ENCODE data around the gene RGS7.
A peak's percentile ranks its signal among the peaks of the same experiment; 100 is the strongest.

Gene RGS7

GRCh38 chr1:241323514-241324195, 33.4 kb downstream of the RGS7 start:
- DNase-seq (ENCODE audit: low read depth, low spot score) = peak; percentile 50
- H3K4me3 ChIP-seq (ENCODE audit: low read depth, low read length) = no peak overlapping the region
- in situ Hi-C loops (cut with HindIII; ENCODE audit: low sequenced_read_pairs) = no loop called here
- no peak for TF ChIP-seq CTCF (IDR thresholded peaks at IDR 0.05; ENCODE audit: low read depth, low read length)

- H3K4me3 ChIP-seq (ENCODE audit: low read depth, low read length) = no peak overlapping the region
- TF ChIP-seq CTCF (IDR thresholded peaks at IDR 0.05; ENCODE audit: low read depth, low read length) = no peak
- in situ Hi-C loops (cut with HindIII; ENCODE audit: low sequenced_read_pairs) = no loop called here
- DNase-seq (ENCODE audit: low read depth, low spot score) = no peak
Measured at GRCh38 chr1:241317676-241318075, 39.3 kb downstream of the RGS7 start.

GRCh38 chr1:241316372-241316771, 40.6 kb downstream of the RGS7 start:
- in situ Hi-C loops (cut with HindIII; ENCODE audit: low sequenced_read_pairs) = no loop called here
- DNase-seq (ENCODE audit: low read depth, low spot score) = no peak
- no peak for TF ChIP-seq CTCF (IDR thresholded peaks at IDR 0.05; ENCODE audit: low read depth, low read length)
- H3K4me3 ChIP-seq (ENCODE audit: low read depth, low read length) = no peak overlapping the region

GRCh38 chr1:241311056-241311746, 45.8 kb downstream of the RGS7 start:
- DNase-seq (ENCODE audit: low read depth, low spot score) = no peak
- no peak overlapping the region for H3K4me3 ChIP-seq (ENCODE audit: low read depth, low read length)
- TF ChIP-seq CTCF (IDR thresholded peaks at IDR 0.05; ENCODE audit: low read depth, low read length) = no peak
- in situ Hi-C loops (cut with HindIII; ENCODE audit: low sequenced_read_pairs) = no loop called here

- in situ Hi-C loops (cut with HindIII; ENCODE audit: low sequenced_read_pairs) = no loop called here
- no peak for TF ChIP-seq CTCF (IDR thresholded peaks at IDR 0.05; ENCODE audit: low read depth, low read length)
- H3K4me3 ChIP-seq (ENCODE audit: low read depth, low read length) = no peak overlapping the region
- no peak for DNase-seq (ENCODE audit: low read depth, low spot score)
Measured at GRCh38 chr1:241310451-241310850, 46.6 kb downstream of the RGS7 start.

GRCh38 chr1:241309651-241310050, 47.4 kb downstream of the RGS7 start:
- no peak overlapping the region for H3K4me3 ChIP-seq (ENCODE audit: low read depth, low read length)
- TF ChIP-seq CTCF (IDR thresholded peaks at IDR 0.05; ENCODE audit: low read depth, low read length) = no peak
- DNase-seq (ENCODE audit: low read depth, low spot score) = no peak
- in situ Hi-C loops (cut with HindIII; ENCODE audit: low sequenced_read_pairs) = no loop called here
